ENCODE data around the gene GPR158.

The GPR158 gene

GRCh38 chr10:25556457-25556856 lies 381.7 kb downstream of the GPR158 start:
- H3K27ac ChIP-seq = no peak overlapping the region
- H3K4me3 ChIP-seq (IDR thresholded peaks at IDR 0.05; ENCODE audit: insufficient read depth, low read depth, low read length) = no peak overlapping the region
- no peak overlapping the region for H3K9ac ChIP-seq
- H3K79me2 ChIP-seq (ENCODE audit: insufficient read depth, low read depth) = no peaks in the 10 kb centered on the region
- TF ChIP-seq CTCF (conservative IDR thresholded peaks at IDR 0.05; ENCODE audit: low read depth, low read length) = no peak
- H2AFZ ChIP-seq (ENCODE audit: low read depth) = no peak overlapping the region
- H3K4me1 ChIP-seq (ENCODE audit: low read depth, poor library complexity, severe bottlenecking) = no peaks in the 10 kb centered on the region
- H3K27me3 ChIP-seq (ENCODE audit: insufficient read depth, low read depth) = no peaks in the 10 kb centered on the region
- no peaks in the 10 kb centered on the region for H3K36me3 ChIP-seq (ENCODE audit: insufficient read depth)
- no peaks in the 10 kb centered on the region for H4K20me1 ChIP-seq (ENCODE audit: insufficient read depth)
- H3K4me2 ChIP-seq = no peak overlapping the region

- no peaks in the 10 kb centered on the region for H4K20me1 ChIP-seq (ENCODE audit: insufficient read depth)
- H3K4me3 ChIP-seq (IDR thresholded peaks at IDR 0.05; ENCODE audit: insufficient read depth, low read depth, low read length) = no peak overlapping the region
- no peak overlapping the region for H3K27ac ChIP-seq
- H3K79me2 ChIP-seq (ENCODE audit: insufficient read depth, low read depth) = no peaks in the 10 kb centered on the region
- no peak overlapping the region for H2AFZ ChIP-seq (ENCODE audit: low read depth)
- TF ChIP-seq CTCF (conservative IDR thresholded peaks at IDR 0.05; ENCODE audit: low read depth, low read length) = no peak
- no peaks in the 10 kb centered on the region for H3K36me3 ChIP-seq (ENCODE audit: insufficient read depth)
- H3K27me3 ChIP-seq (ENCODE audit: insufficient read depth, low read depth) = no peaks in the 10 kb centered on the region
- H3K4me1 ChIP-seq (ENCODE audit: low read depth, poor library complexity, severe bottlenecking) = no peaks in the 10 kb centered on the region
- no peak overlapping the region for H3K9ac ChIP-seq
- H3K4me2 ChIP-seq = no peak overlapping the region
Measured at GRCh38 chr10:25557136-25557535, 382.3 kb downstream of the GPR158 start.

- Histone ChIP-seq H3K27ac (no peak overlapping the region), H3K79me2 (ENCODE audit: insufficient read depth, low read depth) (no peaks in the 10 kb centered on the region), H2AFZ (ENCODE audit: low read depth) (no peak overlapping the region), H3K9ac (no peak overlapping the region), H3K4me2 (no peak overlapping the region), H4K20me1 (ENCODE audit: insufficient read depth) (no peaks in the 10 kb centered on the region), H3K27me3 (ENCODE audit: insufficient read depth, low read depth) (no peaks in the 10 kb centered on the region), H3K36me3 (ENCODE audit: insufficient read depth) (no peaks in the 10 kb centered on the region), H3K4me3 (IDR thresholded peaks at IDR 0.05; ENCODE audit: insufficient read depth, low read depth, low read length) (no peak overlapping the region), H3K4me1 (ENCODE audit: low read depth, poor library complexity, severe bottlenecking) (no peaks in the 10 kb centered on the region)
- no peak for TF ChIP-seq CTCF (conservative IDR thresholded peaks at IDR 0.05; ENCODE audit: low read depth, low read length)
Measured at GRCh38 chr10:25561758-25562157, 387.0 kb downstream of the GPR158 start.

- Histone ChIP-seq H4K20me1 (ENCODE audit: insufficient read depth) (no peaks in the 10 kb centered on the region), H3K4me2 (no peak overlapping the region), H3K36me3 (ENCODE audit: insufficient read depth) (no peaks in the 10 kb centered on the region), H3K9ac (no peak overlapping the region), H3K27ac (no peak overlapping the region), H3K4me1 (ENCODE audit: low read depth, poor library complexity, severe bottlenecking) (no peaks in the 10 kb centered on the region), H3K79me2 (ENCODE audit: insufficient read depth, low read depth) (no peaks in the 10 kb centered on the region), H3K27me3 (ENCODE audit: insufficient read depth, low read depth) (no peaks in the 10 kb centered on the region), H3K4me3 (IDR thresholded peaks at IDR 0.05; ENCODE audit: insufficient read depth, low read depth, low read length) (no peak overlapping the region), H2AFZ (ENCODE audit: low read depth) (no peak overlapping the region)
- no peak for TF ChIP-seq CTCF (conservative IDR thresholded peaks at IDR 0.05; ENCODE audit: low read depth, low read length)
Measured at GRCh38 chr10:25562547-25562946, 387.7 kb downstream of the GPR158 start.

- no peak overlapping the region for H2AFZ ChIP-seq (ENCODE audit: low read depth)
- H3K4me2 ChIP-seq = no peak overlapping the region
- H3K27me3 ChIP-seq (ENCODE audit: insufficient read depth, low read depth) = no peaks in the 10 kb centered on the region
- no peak overlapping the region for H3K9ac ChIP-seq
- no peaks in the 10 kb centered on the region for H3K79me2 ChIP-seq (ENCODE audit: insufficient read depth, low read depth)
- no peaks in the 10 kb centered on the region for H4K20me1 ChIP-seq (ENCODE audit: insufficient read depth)
- no peaks in the 10 kb centered on the region for H3K4me1 ChIP-seq (ENCODE audit: low read depth, poor library complexity, severe bottlenecking)
- no peaks in the 10 kb centered on the region for H3K36me3 ChIP-seq (ENCODE audit: insufficient read depth)
- no peak overlapping the region for H3K4me3 ChIP-seq (IDR thresholded peaks at IDR 0.05; ENCODE audit: insufficient read depth, low read depth, low read length)
- no peak overlapping the region for H3K27ac ChIP-seq
- no peak for TF ChIP-seq CTCF (conservative IDR thresholded peaks at IDR 0.05; ENCODE audit: low read depth, low read length)
Measured at GRCh38 chr10:25564351-25564750, 389.6 kb downstream of the GPR158 start.
